ENCODE measurements around the gene SPTBN1.

The SPTBN1 gene

DNA sequence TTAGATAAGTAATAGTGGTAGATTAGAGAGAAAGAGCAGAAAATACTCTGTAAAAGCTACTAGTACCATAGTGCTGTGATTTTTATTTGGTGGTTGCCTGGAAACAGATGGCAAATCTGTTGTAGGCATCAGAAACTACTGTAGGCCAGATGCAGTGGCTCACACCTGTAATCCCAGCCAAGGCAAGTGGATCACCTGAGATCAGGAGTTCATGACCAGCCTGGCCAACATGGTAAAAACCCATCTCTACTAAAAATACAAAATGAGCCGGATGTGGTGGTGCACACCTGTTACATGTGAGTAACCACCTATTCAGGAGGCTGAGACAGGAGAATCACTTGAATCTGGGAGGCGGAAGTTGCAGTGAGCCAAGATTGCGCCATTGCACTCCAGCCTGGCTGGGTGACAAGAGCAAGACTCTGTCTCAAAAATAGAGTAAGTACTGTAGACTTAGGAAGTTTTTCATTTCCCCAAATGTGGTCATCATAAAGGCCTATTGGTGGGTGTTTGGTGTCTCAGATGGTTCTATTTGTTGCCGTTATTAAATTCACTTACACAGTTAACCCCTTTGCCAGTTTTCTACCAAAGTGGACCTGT is 79.6 kb downstream of the SPTBN1 start:
- H3K4me2 ChIP-seq (ENCODE audit: low read length): no peak overlapping the region
- no peaks in the 10 kb centered on the region; the same call in 1 of the 2 replicates for H3K36me3 ChIP-seq (ENCODE audit: insufficient read depth, low read length)
- no peak overlapping the region for H3K27ac ChIP-seq (ENCODE audit: low read depth, low read length, poor library complexity, severe bottlenecking)
- H3K9me2 ChIP-seq (ENCODE audit: low read depth, low read length): no peaks in the 10 kb centered on the region
- H2AFZ ChIP-seq (ENCODE audit: low read length): no peak overlapping the region
- no peak overlapping the region for H3K9ac ChIP-seq (ENCODE audit: low read length)
- no peaks in the 10 kb centered on the region for H3K27me3 ChIP-seq (ENCODE audit: insufficient read depth, low read length)
- TF ChIP-seq EZH2 (IDR thresholded peaks at IDR 0.05; ENCODE audit: borderline replicate concordance, low read length): no peak
- peaks cover 6% of the 10 kb centered on the region for H3K4me1 ChIP-seq (ENCODE audit: insufficient read depth, low read length, severe bottlenecking)
- H3K79me2 ChIP-seq (ENCODE audit: insufficient read depth, low read length): no peaks in the 10 kb centered on the region
- H3K9me3 ChIP-seq (ENCODE audit: low read length): no peaks in the 10 kb centered on the region
- no peaks in the 10 kb centered on the region for H4K20me1 ChIP-seq (ENCODE audit: insufficient read depth, low read length)
- H3F3A ChIP-seq (ENCODE audit: insufficient read depth, low read length): no peaks in the 10 kb centered on the region
- no peak overlapping the region for H3K4me3 ChIP-seq (ENCODE audit: low read depth, low read length, poor library complexity, severe bottlenecking)

DNA sequence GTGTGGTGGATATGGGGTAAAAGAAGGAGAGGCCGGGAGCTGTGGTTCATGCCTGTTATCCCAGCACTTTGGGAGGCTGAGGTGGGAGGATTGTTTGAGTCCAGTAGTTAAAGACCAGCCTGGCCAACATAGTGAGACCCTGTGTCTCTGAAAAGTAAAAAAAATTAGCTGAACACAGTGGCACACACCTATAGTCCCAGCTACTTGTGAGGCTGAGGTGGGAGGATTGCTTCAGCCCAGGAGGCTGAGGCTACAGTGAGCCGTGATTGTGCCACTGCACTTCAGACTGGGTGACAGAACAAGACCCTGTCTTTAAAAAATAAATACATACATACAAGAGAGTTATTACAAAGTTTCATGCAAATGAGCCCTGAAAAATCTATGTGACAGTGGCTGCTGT is 80.6 kb downstream of the SPTBN1 start:
- Histone ChIP-seq H3K27me3 (ENCODE audit: insufficient read depth, low read length) (no peaks in the 10 kb centered on the region), H3K4me2 (ENCODE audit: low read length) (no peak overlapping the region), H4K20me1 (ENCODE audit: insufficient read depth, low read length) (no peaks in the 10 kb centered on the region), H2AFZ (ENCODE audit: low read length) (no peak overlapping the region), H3K79me2 (ENCODE audit: insufficient read depth, low read length) (no peaks in the 10 kb centered on the region), H3K9ac (ENCODE audit: low read length) (no peak overlapping the region), H3K27ac (ENCODE audit: low read depth, low read length, poor library complexity, severe bottlenecking) (no peak overlapping the region), H3K9me2 (ENCODE audit: low read depth, low read length) (no peaks in the 10 kb centered on the region), H3K36me3 (ENCODE audit: insufficient read depth, low read length) (no peaks in the 10 kb centered on the region; the same call in 1 of the 2 replicates), H3K9me3 (ENCODE audit: low read length) (no peaks in the 10 kb centered on the region), H3K4me1 (ENCODE audit: insufficient read depth, low read length, severe bottlenecking) (peaks cover 6% of the 10 kb centered on the region), H3K4me3 (ENCODE audit: low read depth, low read length, poor library complexity, severe bottlenecking) (no peak overlapping the region), H3F3A (ENCODE audit: insufficient read depth, low read length) (no peaks in the 10 kb centered on the region)
- TF ChIP-seq, protein P1, sequence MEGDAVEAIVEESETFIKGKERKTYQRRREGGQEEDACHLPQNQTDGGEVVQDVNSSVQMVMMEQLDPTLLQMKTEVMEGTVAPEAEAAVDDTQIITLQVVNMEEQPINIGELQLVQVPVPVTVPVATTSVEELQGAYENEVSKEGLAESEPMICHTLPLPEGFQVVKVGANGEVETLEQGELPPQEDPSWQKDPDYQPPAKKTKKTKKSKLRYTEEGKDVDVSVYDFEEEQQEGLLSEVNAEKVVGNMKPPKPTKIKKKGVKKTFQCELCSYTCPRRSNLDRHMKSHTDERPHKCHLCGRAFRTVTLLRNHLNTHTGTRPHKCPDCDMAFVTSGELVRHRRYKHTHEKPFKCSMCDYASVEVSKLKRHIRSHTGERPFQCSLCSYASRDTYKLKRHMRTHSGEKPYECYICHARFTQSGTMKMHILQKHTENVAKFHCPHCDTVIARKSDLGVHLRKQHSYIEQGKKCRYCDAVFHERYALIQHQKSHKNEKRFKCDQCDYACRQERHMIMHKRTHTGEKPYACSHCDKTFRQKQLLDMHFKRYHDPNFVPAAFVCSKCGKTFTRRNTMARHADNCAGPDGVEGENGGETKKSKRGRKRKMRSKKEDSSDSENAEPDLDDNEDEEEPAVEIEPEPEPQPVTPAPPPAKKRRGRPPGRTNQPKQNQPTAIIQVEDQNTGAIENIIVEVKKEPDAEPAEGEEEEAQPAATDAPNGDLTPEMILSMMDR (IDR thresholded peaks at IDR 0.05; ENCODE audit: low read length): no peak
- TF ChIP-seq EZH2 (IDR thresholded peaks at IDR 0.05; ENCODE audit: borderline replicate concordance, low read length): no peak

GRCh38 chr2:54538537-54538936 is 82.4 kb downstream of the SPTBN1 start:
- H3K79me2 ChIP-seq (ENCODE audit: insufficient read depth, low read length): no peaks in the 10 kb centered on the region
- TF ChIP-seq, protein P1 (IDR thresholded peaks at IDR 0.05; ENCODE audit: low read length): no peak
- TF ChIP-seq EZH2 (IDR thresholded peaks at IDR 0.05; ENCODE audit: borderline replicate concordance, low read length): no peak
- peaks cover 7% of the 10 kb centered on the region for H3K4me1 ChIP-seq (ENCODE audit: insufficient read depth, low read length, severe bottlenecking)
- no peaks in the 10 kb centered on the region for H3F3A ChIP-seq (ENCODE audit: insufficient read depth, low read length)
- H4K20me1 ChIP-seq (ENCODE audit: insufficient read depth, low read length): no peaks in the 10 kb centered on the region
- H3K9ac ChIP-seq (ENCODE audit: low read length): no peak overlapping the region
- H3K4me3 ChIP-seq (ENCODE audit: low read depth, low read length, poor library complexity, severe bottlenecking): no peak overlapping the region
- H3K27me3 ChIP-seq (ENCODE audit: insufficient read depth, low read length): no peaks in the 10 kb centered on the region
- H3K9me3 ChIP-seq (ENCODE audit: low read length): no peaks in the 10 kb centered on the region
- no peak overlapping the region for H3K27ac ChIP-seq (ENCODE audit: low read depth, low read length, poor library complexity, severe bottlenecking)
- no peaks in the 10 kb centered on the region for H3K9me2 ChIP-seq (ENCODE audit: low read depth, low read length)
- no peak overlapping the region for H3K4me2 ChIP-seq (ENCODE audit: low read length)
- H2AFZ ChIP-seq (ENCODE audit: low read length): no peak overlapping the region
- H3K36me3 ChIP-seq (ENCODE audit: insufficient read depth, low read length): no peaks in the 10 kb centered on the region; the same call in 1 of the 2 replicates

- Histone ChIP-seq H3K27me3 (ENCODE audit: insufficient read depth, low read length) (no peaks in the 10 kb centered on the region), H3K9me3 (ENCODE audit: low read length) (no peaks in the 10 kb centered on the region), H3K27ac (ENCODE audit: low read depth, low read length, poor library complexity, severe bottlenecking) (no peak overlapping the region), H3K36me3 (ENCODE audit: insufficient read depth, low read length) (no peaks in the 10 kb centered on the region; the same call in 1 of the 2 replicates), H3K4me2 (ENCODE audit: low read length) (no peak overlapping the region), H4K20me1 (ENCODE audit: insufficient read depth, low read length) (no peaks in the 10 kb centered on the region), H3K79me2 (ENCODE audit: insufficient read depth, low read length) (no peaks in the 10 kb centered on the region), H3K9me2 (ENCODE audit: low read depth, low read length) (no peaks in the 10 kb centered on the region), H3K4me1 (ENCODE audit: insufficient read depth, low read length, severe bottlenecking) (peaks cover 16% of the 10 kb centered on the region), H2AFZ (ENCODE audit: low read length) (no peak overlapping the region), H3F3A (ENCODE audit: insufficient read depth, low read length) (no peaks in the 10 kb centered on the region), H3K4me3 (ENCODE audit: low read depth, low read length, poor library complexity, severe bottlenecking) (no peak overlapping the region), H3K9ac (ENCODE audit: low read length) (no peak overlapping the region)
- no peak for TF ChIP-seq EZH2 (IDR thresholded peaks at IDR 0.05; ENCODE audit: borderline replicate concordance, low read length)
- TF ChIP-seq, protein P1 (IDR thresholded peaks at IDR 0.05; ENCODE audit: low read length): no peak
Observed at GRCh38 chr2:54539683-54540082, 83.6 kb downstream of the SPTBN1 start.

All from OCI-LY1 (cell line).